Activated CD8-positive, alpha-beta memory T cell treated with anti-CD3 and anti-CD28 coated beads for 1 hour (primary cell): ENCODE measurements around the gene KCNK7.
"Not testable (repeated sequence)": the region's sequence is repeated elsewhere in the genome, so short reads cannot be mapped to it uniquely, and the experiment has no call there.

Source experiments
- DNase-seq, 2 donors: peaks; one replicate each; pipeline ENCODE4 v3.0.0-alpha.2; 2020; ENCODE audit warnings: low read depth in 1 of 2; ENCODE audit errors: extremely low read depth in 1 of 2

Gene KCNK7

GRCh38 chr11:65595543-65596281 is at the start of gene KCNK7:
Gene KCNK7, minus strand, starts transcription at chr11:65595800. Its CDS starts 28 bp downstream, at chr11:65595772.
- DNase-seq: no peak

- no peak for DNase-seq
Measured at GRCh38 chr11:65644837-65645236, 49.2 kb upstream of the KCNK7 start.

- no peak for DNase-seq
Measured at GRCh38 chr11:65643971-65644370, 48.4 kb upstream of the KCNK7 start.

- DNase-seq: no peak
Measured at GRCh38 chr11:65642014-65642671, 46.5 kb upstream of the KCNK7 start.

GRCh38 chr11:65641297-65642013 is 45.9 kb upstream of the KCNK7 start:
- DNase-seq: no peak

GRCh38 chr11:65640483-65641296 is 45.1 kb upstream of the KCNK7 start:
- DNase-seq: no peak

GRCh38 chr11:65639623-65640482 is 44.3 kb upstream of the KCNK7 start:
- peak; percentile 46 to 71 for DNase-seq

GRCh38 chr11:65639228-65639597 is 43.6 kb upstream of the KCNK7 start:
- DNase-seq: not testable (repeated sequence)

- DNase-seq: peak in 1 of 2 donors; percentile 61
Measured at GRCh38 chr11:65637794-65638419, 42.3 kb upstream of the KCNK7 start, which contains the start of gene SIPA1. Gene SIPA1, plus strand, starts transcription at chr11:65638101. Its CDS starts 2,821 bp downstream, at chr11:65640922.

GRCh38 chr11:65637032-65637557 is 41.5 kb upstream of the KCNK7 start:
- DNase-seq: no peak

GRCh38 chr11:65636108-65637031 is 40.8 kb upstream of the KCNK7 start:
- no peak for DNase-seq

- DNase-seq: no peak
Measured at GRCh38 chr11:65634905-65635731, 39.5 kb upstream of the KCNK7 start.

- no peak for DNase-seq
Measured at GRCh38 chr11:65634440-65634839, 38.8 kb upstream of the KCNK7 start.

- DNase-seq: no peak
Measured at GRCh38 chr11:65634109-65634436, 38.5 kb upstream of the KCNK7 start.

GRCh38 chr11:65633390-65634108 is 37.9 kb upstream of the KCNK7 start:
- no peak for DNase-seq

- DNase-seq: no peak
Measured at GRCh38 chr11:65630215-65630614, 34.6 kb upstream of the KCNK7 start.

- no peak for DNase-seq
Measured at GRCh38 chr11:65629579-65629978, 34.0 kb upstream of the KCNK7 start.
